ENCODE measurements around the gene CFAP299. TPM values are rescaled to one million over a fixed set of nuclear protein-coding genes. Genes with fewer than 3 reads are reported as not detected.

The CFAP299 gene
- total and polyA plus RNA-seq, 2 of the 13 experiments (the other 11 are each of a cell fraction or from before 2014, with no cell fraction given), result not detected

DNA sequence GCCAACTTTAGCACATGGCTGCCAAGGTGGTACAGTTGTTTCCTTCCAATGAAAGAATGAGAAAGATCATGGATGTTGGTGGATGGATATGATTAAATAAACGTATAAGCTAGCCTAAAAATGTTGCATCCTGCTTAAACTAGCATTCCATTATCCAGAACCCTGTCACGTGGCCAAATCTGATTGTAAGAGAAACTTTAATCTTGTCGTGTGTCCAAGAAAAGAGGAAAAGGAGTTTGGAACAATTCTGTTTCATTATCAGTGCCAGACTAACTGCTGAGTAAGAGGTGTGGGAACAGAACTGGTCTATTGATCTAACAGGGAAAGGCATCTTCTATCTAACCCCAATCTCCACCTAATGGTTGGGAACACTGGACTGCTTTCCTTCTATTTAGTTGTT, 369.8 kb downstream of the CFAP299 start:
- FAIRE-seq, result no peak
- in situ Hi-C loops (cut with HindIII; ENCODE audit: extremely low pct_ligation_motif_present, low pct_unique_long_range_greater_than_20kb), result no loop called here
- H3K9me3 ChIP-seq (ENCODE audit: low read length), result no peaks in the 10 kb centered on the region
- H3K4me1 ChIP-seq (ENCODE audit: insufficient read depth, low read length), result no peaks in the 10 kb centered on the region
- H3K4me3 ChIP-seq (replicated peaks in 1 of 3; ENCODE audit: insufficient read depth in 1 of 3, low read depth in 2 of 3, low read length in 3 of 3), result no peak overlapping the region
- H3K27ac ChIP-seq (ENCODE audit: extremely low read length, insufficient read depth, low read length), result no peak overlapping the region
- H3K36me3 ChIP-seq (replicated peaks in 1 of 2; ENCODE audit: control insufficient read depth in 1 of 2, insufficient read depth in 2 of 2, low read length in 2 of 2), result no peaks in the 10 kb centered on the region
- TF ChIP-seq TBP (CRISPR knock-in tag; IDR thresholded peaks at IDR 0.05) (no peak), ADNP (CRISPR knock-in tag; IDR thresholded peaks at IDR 0.05) (no peak), ZNF781 (CRISPR knock-in tag; IDR thresholded peaks at IDR 0.05; ENCODE audit: borderline replicate concordance, not compliant biosample characterization) (no peak), KDM3A (CRISPR knock-in tag; IDR thresholded peaks at IDR 0.05; ENCODE audit: low read depth) (no peak), RARA (CRISPR knock-in tag; IDR thresholded peaks at IDR 0.05) (no peak), MTA3 (CRISPR knock-in tag; IDR thresholded peaks at IDR 0.05) (no peak), ZNF496 (CRISPR knock-in tag; IDR thresholded peaks at IDR 0.05; ENCODE audit: insufficient replicate concordance) (no peak), ZNF563 (CRISPR knock-in tag; IDR thresholded peaks at IDR 0.05) (no peak), ZNF460 (CRISPR knock-in tag; IDR thresholded peaks at IDR 0.05; ENCODE audit: borderline replicate concordance) (no peak), MYPOP (CRISPR knock-in tag; IDR thresholded peaks at IDR 0.05) (no peak)
- DNase-seq (ENCODE audit: low spot score), result no peak
- ChIA-PET POLR2A (no interaction called here), CTCF (ENCODE audit: low intra/inter-chr PET ratio, low total read pairs) (no interaction called here)
- intact Hi-C loops (cut with micrococcal nuclease; ENCODE audit: unreplicated experiment), result no loop called here
- H3K9ac ChIP-seq (ENCODE audit: insufficient read depth, low read depth, low read length), result no peak overlapping the region
- no TSS peak for BruUV-seq (replicated peaks)
- WGBS (ENCODE audit: low lambda C conversion rate), result 2% methylated on average over 3 of the region's 3 CpGs
- no peak overlapping the region for H3K4me2 ChIP-seq (ENCODE audit: low read depth, low read length)
- H4K20me1 ChIP-seq (ENCODE audit: insufficient read depth, low read length), result no peaks in the 10 kb centered on the region
- no peaks in the 10 kb centered on the region for H3K79me2 ChIP-seq (ENCODE audit: insufficient read depth, low read length)
- ATAC-seq, result no peak
- H3K27me3 ChIP-seq (ENCODE audit: control insufficient read depth in 1 of 2, insufficient read depth in 2 of 2, low read length in 2 of 2), result no peaks in the 10 kb centered on the region
- no peak overlapping the region for H2AFZ ChIP-seq (ENCODE audit: low read length)

All from HepG2 (cell line).